ENCODE measurements around the gene DNAAF3.
"Not testable (repeated sequence)": the region's sequence is repeated elsewhere in the genome, so short reads cannot be mapped to it uniquely, and the experiment has no call there.

The DNAAF3 gene

DNA sequence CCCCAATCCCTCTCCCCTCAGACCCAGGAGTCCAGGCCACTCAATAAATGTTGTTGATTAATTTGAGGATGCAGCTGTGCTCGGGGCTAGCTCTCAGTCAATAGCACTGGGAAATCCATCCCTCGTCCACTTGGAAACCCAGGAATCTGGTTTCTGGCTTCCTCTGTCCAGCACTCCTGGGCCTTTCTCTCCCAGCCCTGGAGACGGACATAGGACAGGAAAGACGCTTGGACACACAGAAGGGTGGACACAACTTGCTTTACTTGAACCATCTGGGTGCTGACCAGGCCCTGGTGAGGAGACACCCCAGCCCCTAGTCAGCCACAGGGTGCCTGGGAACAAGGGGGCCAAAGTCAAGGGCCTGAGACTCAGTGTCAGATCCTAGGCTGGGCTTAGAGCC is 8.0 kb downstream of the DNAAF3 start:
- Histone ChIP-seq H3K4me3 (ENCODE audit: low read depth, low read length) (no peak overlapping the region), H3K27me3 (ENCODE audit: insufficient read depth, low read depth, severe bottlenecking) (peaks cover 6% of the 10 kb centered on the region), H3K36me3 (no peaks in the 10 kb centered on the region), H3K27ac (no peak overlapping the region), H3K9me3 (ENCODE audit: severe bottlenecking) (no peaks in the 10 kb centered on the region)
- TF ChIP-seq, protein P1, sequence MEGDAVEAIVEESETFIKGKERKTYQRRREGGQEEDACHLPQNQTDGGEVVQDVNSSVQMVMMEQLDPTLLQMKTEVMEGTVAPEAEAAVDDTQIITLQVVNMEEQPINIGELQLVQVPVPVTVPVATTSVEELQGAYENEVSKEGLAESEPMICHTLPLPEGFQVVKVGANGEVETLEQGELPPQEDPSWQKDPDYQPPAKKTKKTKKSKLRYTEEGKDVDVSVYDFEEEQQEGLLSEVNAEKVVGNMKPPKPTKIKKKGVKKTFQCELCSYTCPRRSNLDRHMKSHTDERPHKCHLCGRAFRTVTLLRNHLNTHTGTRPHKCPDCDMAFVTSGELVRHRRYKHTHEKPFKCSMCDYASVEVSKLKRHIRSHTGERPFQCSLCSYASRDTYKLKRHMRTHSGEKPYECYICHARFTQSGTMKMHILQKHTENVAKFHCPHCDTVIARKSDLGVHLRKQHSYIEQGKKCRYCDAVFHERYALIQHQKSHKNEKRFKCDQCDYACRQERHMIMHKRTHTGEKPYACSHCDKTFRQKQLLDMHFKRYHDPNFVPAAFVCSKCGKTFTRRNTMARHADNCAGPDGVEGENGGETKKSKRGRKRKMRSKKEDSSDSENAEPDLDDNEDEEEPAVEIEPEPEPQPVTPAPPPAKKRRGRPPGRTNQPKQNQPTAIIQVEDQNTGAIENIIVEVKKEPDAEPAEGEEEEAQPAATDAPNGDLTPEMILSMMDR (IDR thresholded peaks at IDR 0.05; ENCODE audit: low read depth, low read length): no peak
- DNase-seq: no peak

DNA sequence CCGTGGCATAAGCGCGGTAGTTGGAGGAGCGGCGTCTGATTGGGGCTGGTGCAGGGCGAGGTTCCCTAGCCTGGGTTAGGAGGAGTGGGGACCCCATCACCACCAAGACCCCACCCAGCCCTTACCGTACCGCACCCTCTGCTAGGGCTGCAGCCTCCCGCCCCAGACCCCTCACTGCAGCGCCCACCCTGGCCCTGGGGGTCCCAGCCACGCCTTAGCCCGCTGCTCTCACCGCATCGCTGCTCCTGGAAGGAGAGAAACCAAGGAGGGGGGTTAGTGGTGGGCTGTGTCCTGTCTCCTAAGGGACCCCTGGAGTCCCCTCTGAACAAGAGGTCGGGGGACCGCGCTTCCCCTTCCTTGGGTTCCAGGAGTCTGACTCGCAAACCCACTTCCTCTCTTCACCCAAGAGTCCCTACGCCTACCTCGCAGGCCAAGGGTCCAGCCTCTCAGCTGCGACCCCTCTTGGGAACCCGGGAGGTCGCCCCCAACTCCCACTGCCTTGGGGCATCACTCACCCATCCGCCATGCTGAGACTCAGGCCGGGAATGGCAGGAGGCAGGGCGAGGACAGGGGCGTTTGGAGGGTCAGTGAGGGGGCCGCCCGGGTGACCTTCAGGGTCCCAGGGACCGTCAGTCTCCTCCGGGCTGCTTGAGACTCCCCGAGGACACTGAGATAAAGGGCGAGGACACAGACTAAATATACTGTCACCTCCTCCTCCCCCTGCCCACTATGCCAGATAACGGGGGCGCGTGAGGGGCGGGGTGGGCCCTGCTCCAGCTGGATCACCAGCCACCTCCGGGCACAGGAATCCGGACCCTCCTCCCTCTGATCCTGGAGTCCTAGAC is 9.1 kb downstream of the DNAAF3 start, which contains the start of gene TNNI3:
TNNI3 (minus strand) TSS at position 669 of the 845 bp plus-strand sequence; CDS start at position 526, 143 bp downstream.
- no peak for DNase-seq
- peaks cover 6% of the 10 kb centered on the region for H3K9me3 ChIP-seq (ENCODE audit: severe bottlenecking)
- H3K27me3 ChIP-seq (ENCODE audit: insufficient read depth, low read depth, severe bottlenecking): peaks cover 6% of the 10 kb centered on the region
- no peaks in the 10 kb centered on the region for H3K36me3 ChIP-seq
- TF ChIP-seq, protein P1 (IDR thresholded peaks at IDR 0.05; ENCODE audit: low read depth, low read length): no peak
- no peak within 1 kb of the TSS for H3K4me3 ChIP-seq (ENCODE audit: low read depth, low read length)
- no peak within 1 kb of the TSS for H3K27ac ChIP-seq

DNA sequence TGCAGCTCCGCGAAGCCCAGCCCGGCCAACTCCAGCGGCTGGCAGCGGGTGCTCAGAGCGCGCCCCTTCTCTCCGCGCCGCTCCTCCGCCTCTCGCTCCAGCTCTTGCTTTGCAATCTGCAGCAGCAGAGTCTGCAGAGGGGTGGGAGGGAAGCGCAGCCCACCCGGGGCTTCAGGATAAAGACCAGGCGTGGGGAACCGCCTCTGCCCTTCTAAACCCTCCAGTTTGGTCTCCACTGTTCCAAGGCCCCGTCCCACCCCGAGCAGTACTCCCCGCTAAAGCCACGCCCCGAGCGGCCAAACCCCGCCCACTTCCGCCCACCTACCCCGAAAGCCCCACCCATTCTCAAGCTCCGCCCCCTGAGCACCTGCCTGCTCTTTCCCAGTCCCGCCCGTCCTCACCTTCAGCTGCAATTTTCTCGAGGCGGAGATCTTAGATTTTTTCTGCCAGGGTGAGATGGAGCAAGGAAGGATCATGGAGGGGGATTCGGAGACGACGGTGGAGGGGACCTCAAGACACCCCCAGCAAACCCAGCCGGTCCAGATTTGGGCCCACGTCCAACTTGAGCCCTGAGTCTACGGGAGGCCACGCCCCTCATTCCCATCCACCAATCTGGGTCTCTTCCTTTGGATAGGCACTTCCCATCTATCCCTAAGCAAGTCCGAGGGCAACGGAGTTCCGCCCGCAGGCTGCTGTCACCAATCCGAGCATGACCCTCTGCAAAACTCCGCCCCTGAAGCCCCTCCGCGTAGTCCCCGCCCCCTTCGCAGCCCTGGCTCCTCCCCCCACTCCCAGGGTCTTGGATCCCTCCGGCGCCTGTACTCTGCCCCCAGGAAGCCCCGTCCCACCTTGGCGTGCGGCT is 10.0 kb downstream of the DNAAF3 start:
- no peak overlapping the region for H3K4me3 ChIP-seq (ENCODE audit: low read depth, low read length)

DNA sequence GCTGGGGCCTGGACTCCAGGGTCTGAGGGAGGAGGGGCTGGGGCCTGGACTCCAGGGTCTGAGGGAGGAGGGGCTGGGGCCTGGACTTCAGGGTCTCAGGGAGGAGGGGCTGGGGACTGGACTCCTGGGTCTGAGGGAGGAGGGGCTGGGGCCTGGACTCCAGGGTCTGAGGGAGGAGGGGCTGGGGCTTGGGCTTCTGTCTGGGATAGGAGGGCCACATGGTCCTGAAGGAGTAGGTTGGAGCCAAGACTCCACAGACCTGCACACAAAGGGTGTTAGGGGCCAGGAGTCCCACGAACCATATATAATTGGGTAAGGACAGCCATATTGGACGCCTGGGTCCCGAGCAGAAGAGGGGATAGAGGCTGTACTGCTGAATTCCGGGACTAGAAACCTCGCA is 10.6 kb downstream of the DNAAF3 start:
- not testable (repeated sequence) for H3K4me3 ChIP-seq (ENCODE audit: low read depth, low read length); H3K27ac ChIP-seq; H3K36me3 ChIP-seq; H3K27me3 ChIP-seq (ENCODE audit: insufficient read depth, low read depth, severe bottlenecking); DNase-seq
- H3K9me3 ChIP-seq (ENCODE audit: severe bottlenecking): peaks cover 19% of the 10 kb centered on the region

More for the DNA sequence above, 10.0 kb downstream of the DNAAF3 start:
- Histone ChIP-seq H3K27ac (no peak overlapping the region), H3K36me3 (no peaks in the 10 kb centered on the region), H3K27me3 (ENCODE audit: insufficient read depth, low read depth, severe bottlenecking) (peaks cover 3% of the 10 kb centered on the region), H3K9me3 (ENCODE audit: severe bottlenecking) (peaks cover 15% of the 10 kb centered on the region)
- DNase-seq: no peak
- TF ChIP-seq, protein P1 (IDR thresholded peaks at IDR 0.05; ENCODE audit: low read depth, low read length): no peak

DNA sequence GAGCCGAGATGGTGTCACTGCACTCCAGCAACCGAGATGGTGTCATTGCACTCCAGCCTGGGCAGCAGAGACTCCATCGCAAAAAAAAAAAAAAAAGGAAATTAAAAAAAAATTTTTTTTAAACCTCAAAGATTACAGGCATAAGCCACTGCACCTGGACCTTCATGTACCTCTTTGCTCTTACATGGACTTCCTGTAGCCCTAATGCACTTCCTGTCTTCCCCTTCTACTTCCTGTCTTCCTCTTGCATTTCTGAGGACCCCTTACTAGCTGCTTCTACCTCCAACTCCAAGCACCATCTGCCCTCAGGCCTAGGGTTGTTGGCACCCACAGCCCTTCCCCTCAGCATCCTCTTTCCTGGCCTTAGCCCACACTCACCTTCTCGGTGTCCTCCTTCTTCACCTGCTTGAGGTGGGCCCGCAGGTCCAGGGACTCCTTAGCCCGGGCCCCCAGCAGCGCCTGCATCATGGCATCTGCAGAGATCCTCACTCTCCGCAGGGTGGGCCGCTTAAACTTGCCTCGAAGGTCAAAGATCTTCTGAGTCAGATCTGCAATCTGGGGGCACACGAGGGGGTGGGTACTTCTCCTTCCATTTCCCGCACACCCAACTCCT is 12.7 kb downstream of the DNAAF3 start:
- TF ChIP-seq, protein P1 (IDR thresholded peaks at IDR 0.05; ENCODE audit: low read depth, low read length): no peak
- Histone ChIP-seq H3K4me3 (ENCODE audit: low read depth, low read length) (no peak overlapping the region), H3K36me3 (no peaks in the 10 kb centered on the region), H3K27ac (no peak overlapping the region), H3K27me3 (ENCODE audit: insufficient read depth, low read depth, severe bottlenecking) (no peaks in the 10 kb centered on the region), H3K9me3 (ENCODE audit: severe bottlenecking) (peaks cover 19% of the 10 kb centered on the region)
- no peak for DNase-seq
